ENCODE data around the gene CATSPER1. TPM values are rescaled to one million over a fixed set of nuclear protein-coding genes. Genes with fewer than 3 reads are reported as not detected.
A peak's percentile ranks its signal among the peaks of the same experiment; 100 is the strongest.

Gene CATSPER1
- total RNA-seq, 3 donors from 2014 or later = not detected

DNA sequence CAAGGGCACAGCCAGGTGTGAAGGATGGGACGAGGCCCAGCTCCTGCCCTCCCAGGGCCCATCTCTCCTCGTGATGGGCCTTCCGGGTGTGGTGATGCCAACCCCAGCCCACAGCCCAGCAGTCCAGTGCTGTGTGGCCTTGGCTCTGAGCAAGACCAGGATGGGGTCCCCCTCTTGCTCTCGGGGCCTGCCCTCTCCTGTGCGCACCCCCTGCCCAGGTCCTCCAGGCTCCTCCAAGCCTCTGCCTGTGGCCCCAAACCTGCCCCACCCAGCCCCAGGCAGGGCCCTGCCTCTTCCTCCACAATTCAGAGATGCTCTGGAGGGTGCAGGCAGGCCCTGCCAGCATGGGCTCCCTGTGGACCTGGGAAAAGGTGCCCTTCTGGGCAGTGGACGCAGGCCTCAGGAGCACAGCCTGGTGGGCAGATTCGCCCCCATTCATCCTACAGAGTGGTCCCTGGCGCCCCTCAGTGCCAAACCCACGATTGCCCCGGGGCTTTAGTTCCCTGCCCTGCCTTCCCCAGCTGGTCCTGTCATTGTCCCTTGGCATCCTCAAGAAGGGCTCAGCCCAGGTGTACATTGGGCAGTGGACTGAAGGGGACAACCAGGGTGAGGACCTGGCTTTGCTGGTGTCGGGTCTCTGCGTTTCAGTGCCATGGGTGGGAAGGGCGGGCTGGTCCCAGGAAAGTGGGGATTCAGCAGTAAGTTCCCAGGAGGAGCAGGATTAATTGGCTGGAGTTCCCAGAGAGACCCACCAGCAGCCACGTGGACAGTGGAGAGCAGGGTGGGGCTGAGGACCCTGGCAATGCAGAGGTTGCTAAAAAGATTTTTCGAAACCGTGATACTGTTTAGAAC, 44.1 kb downstream of the CATSPER1 start:
- DNase-seq (no peak), ATAC-seq (peak in 1 of 2 donors; percentile 15)
- H3K4me3 Mint-ChIP-seq = no peak overlapping the region
- H3K27me3 Mint-ChIP-seq (ENCODE audit: low read depth) = no peaks in the 10 kb centered on the region
- H3K9me3 Mint-ChIP-seq = no peaks in the 10 kb centered on the region
- peaks cover 15% of the 10 kb centered on the region for H3K36me3 Mint-ChIP-seq (ENCODE audit: insufficient read depth)
- H3K4me1 Mint-ChIP-seq (ENCODE audit: low read depth) = no peaks in the 10 kb centered on the region

GRCh38 chr11:65981101-65981740, 45.1 kb downstream of the CATSPER1 start:
- Mint-ChIP-seq H3K27me3 (ENCODE audit: low read depth) (no peaks in the 10 kb centered on the region), H3K4me1 (ENCODE audit: low read depth) (no peaks in the 10 kb centered on the region), H3K36me3 (ENCODE audit: insufficient read depth) (peaks cover 17% of the 10 kb centered on the region), H3K9me3 (no peaks in the 10 kb centered on the region), H3K4me3 (no peak overlapping the region)
- ATAC-seq = no peak
- DNase-seq = no peak

GRCh38 chr11:65979261-65979759, 47.0 kb downstream of the CATSPER1 start:
- no peak for ATAC-seq
- no peak for DNase-seq
- Mint-ChIP-seq H3K9me3 (no peaks in the 10 kb centered on the region), H3K4me1 (ENCODE audit: low read depth) (no peaks in the 10 kb centered on the region), H3K27me3 (ENCODE audit: low read depth) (no peaks in the 10 kb centered on the region), H3K36me3 (ENCODE audit: insufficient read depth) (peaks cover 25% of the 10 kb centered on the region), H3K4me3 (no peak overlapping the region)

DNA sequence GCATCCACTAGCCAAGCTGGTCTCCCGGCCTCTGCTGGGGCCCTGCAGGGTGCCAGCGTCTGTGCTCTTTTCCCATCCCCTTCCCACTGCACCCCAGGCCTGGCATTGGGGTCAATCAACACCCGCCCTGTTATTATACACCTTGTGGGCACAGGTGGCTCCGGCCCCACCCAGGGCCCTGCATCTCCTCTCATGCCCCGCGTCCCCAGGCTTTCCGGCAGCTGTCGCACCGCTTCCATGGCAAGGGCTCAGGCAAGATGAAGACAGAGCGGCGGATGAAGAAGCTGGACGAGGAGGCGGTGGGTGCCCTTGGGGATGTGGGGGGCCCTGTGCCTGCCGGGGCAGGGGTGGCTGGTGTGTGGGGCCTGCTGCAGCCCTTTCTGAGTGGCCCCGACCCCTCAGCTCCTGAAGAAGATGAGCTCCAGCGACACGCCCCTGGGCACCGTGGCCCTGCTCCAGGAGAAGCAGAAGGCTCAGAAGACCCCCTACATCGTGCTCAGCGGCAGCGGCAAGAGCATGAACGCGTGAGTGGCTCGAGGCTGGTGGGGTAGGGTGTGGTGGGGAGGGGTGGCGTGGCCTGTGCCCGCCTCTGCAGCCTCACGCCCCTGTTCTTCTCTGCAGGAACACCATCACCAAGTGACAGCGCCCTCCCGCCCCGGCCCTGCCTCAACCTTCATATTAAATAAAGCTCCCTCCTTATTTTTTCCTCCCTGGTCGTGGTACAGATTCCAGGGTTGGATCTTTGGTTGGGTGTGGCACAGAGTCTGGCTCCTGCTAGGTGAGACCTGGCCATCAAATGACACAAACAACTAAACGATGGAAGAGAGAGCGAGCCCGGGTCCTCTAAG, 47.7 kb downstream of the CATSPER1 start:
- Mint-ChIP-seq H3K9me3 (no peaks in the 10 kb centered on the region), H3K4me3 (no peak overlapping the region), H3K36me3 (ENCODE audit: insufficient read depth) (peaks cover 27% of the 10 kb centered on the region), H3K4me1 (ENCODE audit: low read depth) (no peaks in the 10 kb centered on the region), H3K27me3 (ENCODE audit: low read depth) (no peaks in the 10 kb centered on the region)
- no peak for ATAC-seq
- no peak for DNase-seq

DNA sequence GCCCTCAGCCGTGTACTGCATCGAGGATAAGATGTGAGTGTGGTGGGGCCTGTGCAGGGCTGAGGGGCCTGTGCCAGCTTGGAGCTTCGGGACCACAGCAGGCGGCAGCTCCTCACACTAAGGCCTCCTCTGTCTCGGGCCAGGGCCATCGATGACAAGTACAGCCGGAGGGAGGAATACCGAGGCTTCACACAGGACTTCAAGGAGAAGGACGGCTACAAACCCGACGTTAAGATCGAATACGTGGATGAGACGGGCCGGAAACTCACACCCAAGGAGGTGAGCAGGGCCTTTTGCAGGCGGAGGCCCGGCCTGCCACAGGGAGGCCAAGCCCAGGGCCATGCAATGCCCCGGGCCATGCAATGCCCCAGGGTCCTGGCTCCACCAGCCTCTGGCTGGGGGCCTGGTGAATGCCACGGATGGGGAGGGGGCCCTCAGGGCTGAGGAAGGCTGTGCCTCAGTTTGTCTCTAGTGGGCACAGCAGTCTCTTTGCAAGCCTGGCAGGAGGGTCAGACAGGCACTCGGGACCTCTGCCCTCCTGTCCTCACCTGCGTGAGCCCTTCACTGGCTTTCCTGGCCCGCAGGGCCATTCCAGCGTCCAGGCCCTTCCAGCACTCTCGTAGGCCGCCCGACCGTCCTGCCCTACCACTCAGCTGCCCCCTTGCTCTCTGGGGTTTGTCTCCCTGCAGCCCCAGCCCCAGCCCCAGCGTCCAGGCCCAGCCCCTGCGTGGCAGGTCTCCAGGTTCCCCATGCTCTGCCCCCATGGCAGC, 48.5 kb downstream of the CATSPER1 start:
- DNase-seq (no peak), ATAC-seq (no peak)
- H3K27me3 Mint-ChIP-seq (ENCODE audit: low read depth) = no peaks in the 10 kb centered on the region
- no peaks in the 10 kb centered on the region for H3K4me1 Mint-ChIP-seq (ENCODE audit: low read depth)
- no peaks in the 10 kb centered on the region for H3K9me3 Mint-ChIP-seq
- H3K4me3 Mint-ChIP-seq = no peak overlapping the region
- H3K36me3 Mint-ChIP-seq (ENCODE audit: insufficient read depth) = peaks cover 31% of the 10 kb centered on the region

DNA sequence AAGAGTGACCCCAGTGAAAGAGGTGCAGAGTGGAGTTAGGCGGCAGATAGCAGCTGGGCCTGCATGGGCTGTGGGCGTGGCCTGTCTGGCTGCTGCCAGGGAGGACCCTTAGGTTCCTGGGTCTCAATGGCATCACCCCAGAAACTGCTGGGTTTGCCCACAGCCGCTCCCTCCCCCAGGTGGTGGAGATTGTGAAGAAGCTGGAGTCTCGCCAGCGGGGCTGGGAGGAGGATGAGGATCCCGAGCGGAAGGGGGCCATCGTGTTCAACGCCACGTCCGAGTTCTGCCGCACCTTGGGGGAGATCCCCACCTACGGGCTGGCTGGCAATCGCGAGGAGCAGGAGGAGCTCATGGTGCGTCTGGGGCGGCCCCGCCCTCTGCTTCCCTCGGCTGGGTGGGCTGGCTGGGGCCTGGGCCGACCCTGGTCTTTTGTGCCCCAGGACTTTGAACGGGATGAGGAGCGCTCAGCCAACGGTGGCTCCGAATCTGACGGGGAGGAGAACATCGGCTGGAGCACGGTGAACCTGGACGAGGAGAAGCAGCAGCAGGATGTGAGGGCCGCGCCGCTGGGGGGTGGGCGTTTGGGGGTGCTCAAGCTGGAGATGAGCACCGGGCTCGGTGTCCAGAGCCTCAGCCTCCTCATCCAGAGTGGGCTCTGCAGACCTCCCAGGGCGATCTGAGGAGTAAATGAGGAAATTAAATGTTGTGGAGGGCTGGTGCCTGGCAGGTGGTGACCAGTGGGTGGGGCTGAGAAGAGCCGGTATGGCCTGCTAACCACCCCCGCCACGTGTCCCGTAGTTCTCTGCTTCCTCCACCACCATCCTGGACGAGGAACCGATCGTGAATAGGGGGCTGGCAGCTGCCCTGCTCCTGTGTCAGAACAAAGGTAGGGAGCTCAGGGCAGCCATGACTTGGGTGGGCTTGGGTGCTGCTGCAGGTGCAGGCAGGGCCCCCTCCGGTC, 49.8 kb downstream of the CATSPER1 start:
- no peak for ATAC-seq
- no peaks in the 10 kb centered on the region for H3K9me3 Mint-ChIP-seq
- no peaks in the 10 kb centered on the region for H3K27me3 Mint-ChIP-seq (ENCODE audit: low read depth)
- no peaks in the 10 kb centered on the region for H3K4me1 Mint-ChIP-seq (ENCODE audit: low read depth)
- H3K36me3 Mint-ChIP-seq (ENCODE audit: insufficient read depth) = peaks cover 38% of the 10 kb centered on the region
- no peak for DNase-seq
- H3K4me3 Mint-ChIP-seq = no peak overlapping the region

GRCh38 chr11:65975771-65976170, 50.5 kb downstream of the CATSPER1 start:
- DNase-seq (no peak), ATAC-seq (no peak)
- no peaks in the 10 kb centered on the region for H3K4me1 Mint-ChIP-seq (ENCODE audit: low read depth)
- peaks cover 38% of the 10 kb centered on the region for H3K36me3 Mint-ChIP-seq (ENCODE audit: insufficient read depth)
- no peaks in the 10 kb centered on the region for H3K27me3 Mint-ChIP-seq (ENCODE audit: low read depth)
- no peaks in the 10 kb centered on the region for H3K9me3 Mint-ChIP-seq
- no peak overlapping the region for H3K4me3 Mint-ChIP-seq

DNA sequence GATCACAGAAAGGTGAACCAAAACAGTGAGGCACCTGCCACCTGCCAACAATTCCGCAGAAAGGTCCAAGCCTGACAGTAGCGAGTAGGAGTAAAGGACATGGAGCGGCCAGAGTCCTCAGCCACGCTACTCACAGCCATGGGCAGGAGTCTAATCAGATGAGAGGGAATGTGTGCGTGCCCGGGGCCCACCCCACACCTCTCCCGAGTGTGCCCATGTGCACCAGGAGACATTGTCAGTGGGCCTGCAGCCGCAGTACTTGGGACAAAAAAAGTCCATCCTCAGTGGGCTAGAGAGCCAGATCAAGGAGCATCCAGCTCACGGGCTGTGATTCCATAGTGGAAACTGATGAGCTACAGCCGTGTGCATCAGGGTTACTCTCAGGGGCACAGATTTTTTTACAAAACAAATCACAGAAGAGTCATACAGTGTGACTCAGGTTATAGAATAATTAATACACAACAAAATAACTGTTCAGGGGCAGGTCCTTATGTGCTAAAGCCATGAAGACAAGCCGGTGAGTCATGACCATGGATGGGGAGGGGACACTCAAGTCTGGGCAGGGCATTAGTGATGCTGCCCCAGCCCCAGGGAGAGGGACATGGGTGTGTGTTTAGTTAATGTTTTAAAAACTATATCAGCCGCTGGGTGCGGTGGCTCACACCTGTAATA, 52.7 kb downstream of the CATSPER1 start:
- no peak for ATAC-seq
- H3K36me3 Mint-ChIP-seq (ENCODE audit: insufficient read depth) = peaks cover 38% of the 10 kb centered on the region
- DNase-seq = no peak
- H3K4me3 Mint-ChIP-seq = no peak overlapping the region
- no peaks in the 10 kb centered on the region for H3K27me3 Mint-ChIP-seq (ENCODE audit: low read depth)
- H3K9me3 Mint-ChIP-seq = no peaks in the 10 kb centered on the region
- H3K4me1 Mint-ChIP-seq (ENCODE audit: low read depth) = no peaks in the 10 kb centered on the region

GRCh38 chr11:65972116-65972515, 54.2 kb downstream of the CATSPER1 start:
- H3K4me3 Mint-ChIP-seq = no peak overlapping the region
- peaks cover 2% of the 10 kb centered on the region for H3K4me1 Mint-ChIP-seq (ENCODE audit: low read depth)
- H3K36me3 Mint-ChIP-seq (ENCODE audit: insufficient read depth) = peaks cover 35% of the 10 kb centered on the region
- no peaks in the 10 kb centered on the region for H3K9me3 Mint-ChIP-seq
- H3K27me3 Mint-ChIP-seq (ENCODE audit: low read depth) = no peaks in the 10 kb centered on the region
- DNase-seq (no peak), ATAC-seq (no peak)

- Mint-ChIP-seq H3K4me1 (ENCODE audit: low read depth) (peaks cover 10% of the 10 kb centered on the region), H3K4me3 (no peak overlapping the region), H3K27me3 (ENCODE audit: low read depth) (no peaks in the 10 kb centered on the region), H3K9me3 (no peaks in the 10 kb centered on the region), H3K36me3 (ENCODE audit: insufficient read depth) (peaks cover 42% of the 10 kb centered on the region)
- ATAC-seq = no peak
- DNase-seq = no peak
Observed at GRCh38 chr11:65968600-65969482, 57.4 kb downstream of the CATSPER1 start.

- DNase-seq = no peak
- Mint-ChIP-seq H3K4me3 (no peak overlapping the region), H3K9me3 (no peaks in the 10 kb centered on the region), H3K36me3 (ENCODE audit: insufficient read depth) (peaks cover 45% of the 10 kb centered on the region), H3K27me3 (ENCODE audit: low read depth) (no peaks in the 10 kb centered on the region), H3K4me1 (ENCODE audit: low read depth) (peaks cover 23% of the 10 kb centered on the region)
- no peak for ATAC-seq
Observed at GRCh38 chr11:65967329-65967934, 58.8 kb downstream of the CATSPER1 start.
